Neuronal stem cell (in vitro differentiated cells): ENCODE measurements around the gene TSPYL4.

Source experiments
- DNase-seq: peaks from one replicate; pipeline ENCODE4 v3.0.0-alpha.2; 2013; ENCODE audit warnings: low spot score
- H2AFZ ChIP-seq: one replicate; pipeline ENCODE4 v1.6.1; 2013; ENCODE audit warnings: mild to moderate bottlenecking, low read length, inconsistent platforms
- H2AK5ac ChIP-seq: 2 replicates; pipeline ENCODE4 v1.6.1; 2013; ENCODE audit warnings: low read depth, mild to moderate bottlenecking, inconsistent platforms, low read length, moderate library complexity, mixed read lengths
- H2BK120ac ChIP-seq: 2 replicates; pipeline ENCODE4 v1.6.1; 2013; ENCODE audit warnings: low read depth, mild to moderate bottlenecking, inconsistent platforms, low read length, moderate library complexity, mixed read lengths
- H2BK12ac ChIP-seq: one replicate; pipeline ENCODE4 v1.6.1; 2013; ENCODE audit warnings: low read length, inconsistent platforms
- H2BK15ac ChIP-seq: 2 replicates; pipeline ENCODE4 v1.6.1; 2013; ENCODE audit warnings: mild to moderate bottlenecking, low read length, inconsistent platforms, mixed read lengths
- H2BK5ac ChIP-seq: one replicate; pipeline ENCODE4 v1.6.1; 2013; ENCODE audit warnings: inconsistent platforms, mild to moderate bottlenecking, low read length, moderate library complexity
- H3K14ac ChIP-seq: one replicate; pipeline ENCODE4 v1.6.1; 2013; ENCODE audit warnings: low read length, inconsistent platforms
- H3K18ac ChIP-seq: 2 replicates; pipeline ENCODE4 v1.6.1; 2013; ENCODE audit warnings: low read length, inconsistent platforms
- H3K23ac ChIP-seq: 2 replicates; pipeline ENCODE4 v1.6.1; 2013; ENCODE audit warnings: low read depth, mild to moderate bottlenecking, mixed read lengths, low read length, inconsistent platforms; ENCODE audit not compliant: poor library complexity
- H3K27ac ChIP-seq: replicated peaks from 3 replicates; pipeline ENCODE4 v1.5.1; 2013; ENCODE audit warnings: low read length, inconsistent platforms
- H3K27me3 ChIP-seq, 3 experiments: 2 replicates each; pipeline ENCODE4 v1.6.1; 2013; ENCODE audit warnings: low read length in 3 of 3, mild to moderate bottlenecking in 2 of 3, inconsistent platforms in 1 of 3, low read depth in 1 of 3, mixed read lengths in 1 of 3, moderate library complexity in 1 of 3; ENCODE audit not compliant: control insufficient read depth in 3 of 3, insufficient read depth in 3 of 3
- H3K36me3 ChIP-seq, 2 donors: replicated peaks in 1 of 2; 2 replicates each; pipeline ENCODE4 v1.6.1; 2013; ENCODE audit warnings: low read length in 2 of 2; ENCODE audit not compliant: control insufficient read depth in 2 of 2, insufficient read depth in 2 of 2
- H3K4ac ChIP-seq: 2 replicates; pipeline ENCODE4 v1.6.1; 2013; ENCODE audit warnings: inconsistent platforms, mild to moderate bottlenecking, low read length, moderate library complexity
- H3K4me1 ChIP-seq, 2 donors: 1 replicate in 1 of 2; 2 replicates in 1 of 2; pipeline ENCODE4 v1.6.1; 2013; ENCODE audit warnings: low read length in 2 of 2, low read depth in 1 of 2; ENCODE audit not compliant: control insufficient read depth in 2 of 2, insufficient read depth in 1 of 2
- H3K4me2 ChIP-seq: one replicate; pipeline ENCODE4 v1.6.1; 2013; ENCODE audit warnings: mild to moderate bottlenecking, low read length, inconsistent platforms; ENCODE audit not compliant: insufficient read depth, poor library complexity, severe bottlenecking
- H3K4me3 ChIP-seq, 2 donors: 2 replicates each; pipeline ENCODE4 v1.5.1; 2013; ENCODE audit warnings: low read length in 2 of 2, mild to moderate bottlenecking in 2 of 2, inconsistent platforms in 1 of 2, moderate library complexity in 1 of 2
- H3K79me1 ChIP-seq: one replicate; pipeline ENCODE4 v1.6.1; 2013; ENCODE audit warnings: low read depth, mild to moderate bottlenecking, inconsistent platforms, low read length, moderate library complexity
- H3K9ac ChIP-seq: one replicate; pipeline ENCODE4 v1.6.1; 2013; ENCODE audit warnings: mild to moderate bottlenecking, low read depth, low read length, inconsistent platforms; ENCODE audit not compliant: poor library complexity
- H3K9me3 ChIP-seq, 2 donors: replicated peaks in 1 of 2; 2 replicates each; pipeline versions ENCODE3 to v1.6.1; 2013; ENCODE audit warnings: low read length in 2 of 2, mild to moderate bottlenecking in 2 of 2, inconsistent platforms in 1 of 2, low read depth in 1 of 2, mixed read lengths in 1 of 2, moderate library complexity in 1 of 2; ENCODE audit not compliant: control insufficient read depth in 2 of 2, insufficient read depth in 1 of 2
- H4K8ac ChIP-seq: one replicate; pipeline ENCODE4 v1.6.1; 2013; ENCODE audit warnings: low read depth, mild to moderate bottlenecking, inconsistent platforms, low read length, moderate library complexity
- H4K91ac ChIP-seq: one replicate; pipeline ENCODE4 v1.6.1; 2013; ENCODE audit warnings: low read length, low read depth, mild to moderate bottlenecking, inconsistent platforms; ENCODE audit not compliant: poor library complexity
- WGBS, 2 donors: extraction: QIAGEN DNeasy Blood & Tissue Kit; methylation state at CpG; one replicate each; pipeline ENCODE4 v1.1.7; 2013; ENCODE audit warnings: missing lambda C conversion rate in 2 of 2, mixed read lengths in 1 of 2; ENCODE audit not compliant: insufficient read length in 2 of 2, insufficient replicate concordance in 1 of 2; ENCODE audit errors: extremely low coverage in 2 of 2; 5-methylcytosine and 5-hydroxymethylcytosine counted together

TSPYL4 gene

DNA sequence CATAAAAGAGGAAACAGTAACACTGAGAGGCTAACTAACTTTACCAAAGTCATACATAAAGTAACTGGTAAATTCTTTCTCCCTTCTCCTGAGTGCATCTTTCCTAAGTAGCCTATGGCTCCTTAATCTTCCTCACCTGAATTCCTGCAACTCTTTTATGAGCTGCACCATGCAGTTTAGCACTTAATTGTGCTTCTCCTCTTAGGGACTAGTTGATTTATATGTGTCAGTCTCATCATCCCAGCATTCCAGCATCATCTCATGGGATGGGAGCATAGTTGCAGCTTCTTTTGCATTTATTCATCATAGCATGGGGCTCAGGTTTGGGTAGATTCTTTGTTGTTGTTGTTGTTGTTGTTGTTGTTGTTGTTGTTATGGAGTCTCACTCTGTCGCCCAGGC is 29.3 kb upstream of the TSPYL4 start:
- H3K79me1 ChIP-seq = peaks cover 5% of the 10 kb centered on the region
- H3K18ac ChIP-seq = no peak overlapping the region
- no peak overlapping the region for H3K14ac ChIP-seq
- no peak overlapping the region for H2BK120ac ChIP-seq
- H4K8ac ChIP-seq = no peak overlapping the region
- no peak overlapping the region for H2BK15ac ChIP-seq
- no peak overlapping the region for H3K4me2 ChIP-seq
- H2AFZ ChIP-seq = no peak overlapping the region
- no peak for DNase-seq
- H3K27ac ChIP-seq = no peak overlapping the region
- no peak overlapping the region for H2BK12ac ChIP-seq
- peaks cover 1 to 6% of the 10 kb centered on the region in 2 donors for H3K36me3 ChIP-seq
- H4K91ac ChIP-seq = no peak overlapping the region
- H2BK5ac ChIP-seq = no peak overlapping the region
- peaks cover 5 to 12% of the 10 kb centered on the region in 2 donors for H3K4me1 ChIP-seq
- no peak overlapping the region for H3K4me3 ChIP-seq
- peaks cover 0 to under 1% of the 10 kb centered on the region in 2 donors for H3K9me3 ChIP-seq
- H3K4ac ChIP-seq = no peak overlapping the region
- WGBS, 2 donors = no CpG with 5 or more reads among the region's 1 CpG
- H3K27me3 ChIP-seq = no peaks in the 10 kb centered on the region
- no peak overlapping the region for H3K23ac ChIP-seq
- no peak overlapping the region for H3K9ac ChIP-seq
- no peak overlapping the region for H2AK5ac ChIP-seq

DNA sequence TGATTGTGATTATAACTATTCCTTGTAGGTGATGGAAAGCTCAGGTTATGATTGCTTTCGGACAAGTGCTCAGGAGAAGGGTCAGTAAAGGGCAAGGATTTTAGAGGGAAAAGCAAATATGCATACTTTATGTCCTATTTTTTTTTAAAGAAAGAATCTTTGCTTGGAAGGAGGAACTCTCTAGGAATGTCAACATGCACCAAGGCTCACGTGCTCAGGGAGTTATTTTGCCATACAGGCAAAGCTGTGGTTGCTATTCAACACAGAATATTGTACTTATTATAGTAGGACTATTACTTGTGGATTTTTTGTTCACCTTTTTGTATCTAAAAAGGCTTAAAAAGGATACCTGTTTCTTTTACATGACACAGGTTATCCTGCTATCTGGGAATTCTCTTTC is 28.8 kb upstream of the TSPYL4 start:
- no peak overlapping the region for H3K4me3 ChIP-seq
- H2BK120ac ChIP-seq = no peak overlapping the region
- no peaks in the 10 kb centered on the region for H3K27me3 ChIP-seq
- peaks cover 5% of the 10 kb centered on the region for H3K79me1 ChIP-seq
- no peak overlapping the region for H4K8ac ChIP-seq
- no peak overlapping the region for H3K14ac ChIP-seq
- H2BK15ac ChIP-seq = no peak overlapping the region
- H3K27ac ChIP-seq = no peak overlapping the region
- WGBS, 2 donors = no CpG with 5 or more reads among the region's 2 CpGs
- no peak overlapping the region for H4K91ac ChIP-seq
- no peak overlapping the region for H2BK5ac ChIP-seq
- H3K4me1 ChIP-seq = peaks cover 9 to 16% of the 10 kb centered on the region in 2 donors
- H3K9ac ChIP-seq = no peak overlapping the region
- no peak overlapping the region for H2AK5ac ChIP-seq
- H3K4ac ChIP-seq = no peak overlapping the region
- no peak overlapping the region for H3K18ac ChIP-seq
- H3K9me3 ChIP-seq = peaks cover 0 to 5% of the 10 kb centered on the region in 2 donors
- H2BK12ac ChIP-seq = no peak overlapping the region
- H3K23ac ChIP-seq = no peak overlapping the region
- no peak overlapping the region for H2AFZ ChIP-seq
- peaks cover 5 to 11% of the 10 kb centered on the region in 2 donors for H3K36me3 ChIP-seq
- H3K4me2 ChIP-seq = no peak overlapping the region
- DNase-seq = no peak

DNA sequence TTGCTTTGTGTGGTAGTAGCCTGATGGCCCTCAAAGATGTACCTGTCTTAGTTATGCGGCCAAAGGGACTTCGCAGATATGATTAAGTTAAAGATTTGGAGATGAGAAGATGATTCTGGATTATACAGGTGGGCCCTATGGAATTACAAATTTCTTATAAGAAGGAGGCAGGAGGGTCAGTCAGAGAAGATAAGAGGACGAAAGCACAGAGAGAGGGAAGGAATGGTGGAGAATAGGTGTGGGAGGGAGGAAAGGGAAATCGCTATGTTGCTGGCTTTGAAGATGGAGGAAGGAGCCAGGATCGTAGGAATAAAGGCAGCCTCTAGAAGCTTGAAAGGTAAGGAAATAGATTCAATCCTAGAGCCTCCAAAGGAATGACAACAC is 27.1 kb upstream of the TSPYL4 start:
- Histone ChIP-seq H3K4me3 (peak overlapping the region in 1 of 2 donors; percentile 86), H3K79me1 (peaks cover 5% of the 10 kb centered on the region), H2BK15ac (no peak overlapping the region), H3K27me3 (no peaks in the 10 kb centered on the region), H2BK5ac (no peak overlapping the region), H4K8ac (no peak overlapping the region), H4K91ac (no peak overlapping the region), H3K23ac (no peak overlapping the region), H3K14ac (no peak overlapping the region), H3K9me3 (peaks cover 0 to 5% of the 10 kb centered on the region in 2 donors), H3K4me1 (peaks cover 9 to 28% of the 10 kb centered on the region in 2 donors), H3K4ac (no peak overlapping the region), H3K9ac (no peak overlapping the region), H2BK120ac (no peak overlapping the region), H2AFZ (peak overlapping the region; percentile 92), H3K4me2 (no peak overlapping the region), H2AK5ac (no peak overlapping the region), H3K36me3 (peaks cover 5 to 27% of the 10 kb centered on the region in 2 donors), H2BK12ac (no peak overlapping the region), H3K18ac (no peak overlapping the region), H3K27ac (no peak overlapping the region)
- 100% methylated on average over 1 of the region's 5 CpGs; no CpG with 5 or more reads in 1 of the 2 donors for WGBS, 2 donors
- no peak for DNase-seq

DNA sequence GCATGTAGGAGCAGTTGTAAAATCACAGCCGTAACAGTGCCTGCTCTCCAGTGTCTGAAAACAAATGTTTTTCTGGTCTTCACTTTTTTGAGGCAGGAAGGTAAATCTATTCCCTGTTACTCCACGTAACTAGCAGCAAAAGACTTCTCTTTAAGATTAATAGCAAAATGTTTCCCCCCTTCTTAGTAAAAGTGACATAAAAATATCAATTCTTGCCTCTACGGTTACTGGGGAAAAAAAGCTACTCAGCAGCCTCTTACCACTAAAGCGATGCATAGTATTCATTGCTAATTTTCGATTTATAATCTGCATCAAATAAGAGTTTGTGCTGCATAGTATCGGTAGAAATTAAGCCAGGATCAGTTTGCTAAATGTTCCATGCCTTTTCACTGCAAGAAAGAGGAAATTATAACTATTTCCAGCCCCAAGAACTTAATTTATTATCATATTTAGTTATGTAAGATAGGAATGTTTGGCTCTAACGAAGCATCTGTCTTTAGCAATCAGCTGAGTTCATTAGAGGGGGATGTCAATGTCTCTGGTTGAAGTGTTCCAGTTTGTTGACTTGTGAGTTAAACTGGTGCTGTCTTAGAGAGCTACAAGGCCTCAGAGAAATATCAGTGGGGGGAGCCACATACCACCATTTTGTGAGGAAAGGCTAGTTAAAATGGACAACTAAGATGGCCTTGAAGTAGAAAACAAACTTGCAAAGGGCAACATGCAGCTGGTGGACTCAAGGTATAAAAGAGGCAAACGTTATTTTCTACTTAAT is 26.5 kb upstream of the TSPYL4 start:
- WGBS, 2 donors = no CpG with 5 or more reads among the region's 8 CpGs
- peaks cover 0 to 5% of the 10 kb centered on the region in 2 donors for H3K9me3 ChIP-seq
- no peaks in the 10 kb centered on the region for H3K27me3 ChIP-seq
- peak overlapping the region; percentile 27 for H3K4me2 ChIP-seq
- no peak overlapping the region for H2BK120ac ChIP-seq
- no peak overlapping the region for H4K8ac ChIP-seq
- no peak overlapping the region for H3K4ac ChIP-seq
- H3K14ac ChIP-seq = no peak overlapping the region
- H3K23ac ChIP-seq = no peak overlapping the region
- peak overlapping the region; percentile 79 to 86 for H3K4me3 ChIP-seq
- H3K18ac ChIP-seq = no peak overlapping the region
- H3K79me1 ChIP-seq = peaks cover 5% of the 10 kb centered on the region
- H2BK15ac ChIP-seq = no peak overlapping the region
- peak overlapping the region; percentile 27 for H3K27ac ChIP-seq
- no peak overlapping the region for H2BK12ac ChIP-seq
- H4K91ac ChIP-seq = no peak overlapping the region
- peak overlapping the region; percentile 92 for H2AFZ ChIP-seq
- DNase-seq = no peak
- H3K4me1 ChIP-seq = peaks cover 9 to 28% of the 10 kb centered on the region in 2 donors
- no peak overlapping the region for H2BK5ac ChIP-seq
- peaks cover 5 to 31% of the 10 kb centered on the region in 2 donors for H3K36me3 ChIP-seq
- H2AK5ac ChIP-seq = no peak overlapping the region
- no peak overlapping the region for H3K9ac ChIP-seq
